ENCODE results near the gene SBNO2. TPM values are rescaled to one million over a fixed set of nuclear protein-coding genes. Genes with fewer than 3 reads are reported as not detected.

Gene SBNO2
- total RNA-seq, 1 experiment from 2014 or later = 46.3 TPM

- H3K4me1 Mint-ChIP-seq = peaks cover 4 to 11% of the 10 kb centered on the region in 2 experiments
- H4K5ac ChIP-seq (ENCODE audit: insufficient read length, low read depth, low read length) = no peak overlapping the region
Observed at GRCh38 chr19:1135454-1135853, 38.6 kb downstream of the SBNO2 start.

More at GRCh38 chr19:1135454-1135853, 38.6 kb downstream of the SBNO2 start:
- H3K18ac ChIP-seq (ENCODE audit: insufficient read length, low read depth, low read length) = no peak overlapping the region
- no peak for TF ChIP-seq CTCF (conservative IDR thresholded peaks at IDR 0.05)
- H3K27ac ChIP-seq (ENCODE audit: insufficient read length, low read depth, low read length) = no peak overlapping the region
- WGBS (ENCODE audit: extremely low coverage, insufficient read length, low lambda C conversion rate) = no CpG with 5 or more reads among the region's 17 CpGs
- no peak overlapping the region for H2BK20ac ChIP-seq (ENCODE audit: low read depth, low read length, poor library complexity, severe bottlenecking)
- H4K20me1 ChIP-seq (ENCODE audit: control insufficient read depth, insufficient read depth, insufficient read length) = no peaks in the 10 kb centered on the region
- H2BK12ac ChIP-seq (ENCODE audit: insufficient read length, low read depth, low read length) = no peak overlapping the region
- H4K91ac ChIP-seq (ENCODE audit: insufficient read length, low read depth, low read length) = no peak overlapping the region
- no peaks in the 10 kb centered on the region for H3K27me3 ChIP-seq (ENCODE audit: insufficient read depth, low read length)
- H2BK5ac ChIP-seq (ENCODE audit: insufficient read length, low read length) = no peak overlapping the region
- H3K79me1 ChIP-seq (ENCODE audit: insufficient read depth, low read depth, low read length, poor library complexity, severe bottlenecking) = no peaks in the 10 kb centered on the region
- no peak overlapping the region for H2BK120ac ChIP-seq (ENCODE audit: low read depth, low read length, poor library complexity, severe bottlenecking)
- no peak overlapping the region for H3K56ac ChIP-seq (ENCODE audit: insufficient read length, low read depth, low read length)
- Mint-ChIP-seq H3K4me3 (no peak overlapping the region), H3K27ac (no peak overlapping the region), H3K27me3 (ENCODE audit: low read depth) (no peaks in the 10 kb centered on the region), H3K9me3 (no peaks in the 10 kb centered on the region), H3K36me3 (ENCODE audit: insufficient read depth in 1 of 3, low read depth in 3 of 3) (peaks cover 4 to 17% (median 8%) of the 10 kb centered on the region in 3 experiments; a peak in 5 of 7 replicates)
- H3T11ph ChIP-seq (ENCODE audit: low read length) = no peak overlapping the region
- no peak overlapping the region for H3K14ac ChIP-seq (ENCODE audit: insufficient read depth, low read length)
- no peak overlapping the region for H3K23ac ChIP-seq (ENCODE audit: insufficient read length, low read depth, low read length)
- no peaks in the 10 kb centered on the region for H3K23me2 ChIP-seq (ENCODE audit: insufficient read length, low read depth, low read length, poor library complexity, severe bottlenecking)
- H3K79me2 ChIP-seq (ENCODE audit: insufficient read depth, low read length) = no peaks in the 10 kb centered on the region; the same call in 1 of the 2 replicates
- no peak overlapping the region for H4K8ac ChIP-seq (replicated peaks; ENCODE audit: insufficient read length, low read depth, low read length)
- no peak overlapping the region for H3K9ac ChIP-seq (ENCODE audit: extremely low read depth, insufficient read length, low read length)
- no peak overlapping the region for H2BK15ac ChIP-seq (ENCODE audit: low read depth, low read length)
- no peaks in the 10 kb centered on the region; the same call in 1 of the 2 replicates for H3K4me1 ChIP-seq (ENCODE audit: insufficient read depth, low read length)
- H3K9me3 ChIP-seq (ENCODE audit: control insufficient read depth, low read depth, low read length) = no peaks in the 10 kb centered on the region
- no peak overlapping the region for H3K4me2 ChIP-seq (ENCODE audit: insufficient read depth, insufficient read length, low read length)
- DNase-seq = no peak
- no peak overlapping the region for H2AK5ac ChIP-seq (ENCODE audit: insufficient read length, low read length)
- no peak overlapping the region for H2AFZ ChIP-seq (ENCODE audit: low read length)
- H3K4ac ChIP-seq (ENCODE audit: low read depth, low read length) = no peak overlapping the region
